Measurements from ENCODE around the gene RALGAPA1. TPM values are rescaled to one million over a fixed set of nuclear protein-coding genes. Genes with fewer than 3 reads are reported as not detected.

The RALGAPA1 gene
- total and polyA plus RNA-seq, 2 of the 13 experiments (the other 11 are each of a cell fraction or from before 2014, with no cell fraction given), result 65.0 to 89.2 TPM

GRCh38 chr14:35826218-35826951, 17.3 kb upstream of the RALGAPA1 start, which contains the start of gene BRMS1L (continued):
- peak; percentile 100 for TF ChIP-seq ZNF839 (CRISPR knock-in tag; IDR thresholded peaks at IDR 0.05; ENCODE audit: borderline replicate concordance)
- peak; percentile 85; the same call in 1 of the 2 replicates for TF ChIP-seq ZNF597 (CRISPR knock-in tag; IDR thresholded peaks at IDR 0.05)
- TF ChIP-seq ZUFSP (CRISPR knock-in tag; IDR thresholded peaks at IDR 0.05; ENCODE audit: borderline replicate concordance), result no peak
- peak; percentile 100 for TF ChIP-seq ZNF605 (CRISPR knock-in tag; IDR thresholded peaks at IDR 0.05)
- TF ChIP-seq, protein P1, sequence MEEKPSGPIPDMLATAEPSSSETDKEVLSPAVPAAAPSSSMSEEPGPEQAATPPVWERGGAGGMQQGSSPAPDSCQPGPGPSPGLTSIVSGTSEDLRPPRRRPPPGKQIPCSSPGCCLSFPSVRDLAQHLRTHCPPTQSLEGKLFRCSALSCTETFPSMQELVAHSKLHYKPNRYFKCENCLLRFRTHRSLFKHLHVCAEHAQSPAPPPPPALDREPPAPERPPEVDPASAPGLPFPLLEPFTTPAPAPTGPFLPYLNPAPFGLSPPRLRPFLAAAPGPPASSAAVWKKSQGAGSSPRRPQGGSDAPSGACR (CRISPR knock-in tag; IDR thresholded peaks at IDR 0.05), result peak; percentile 100
- TF ChIP-seq ZNF776 (CRISPR knock-in tag; IDR thresholded peaks at IDR 0.05), result peak; percentile 100
- peak; percentile 99 for TF ChIP-seq ZSCAN21 (CRISPR knock-in tag; IDR thresholded peaks at IDR 0.05; ENCODE audit: borderline replicate concordance)
- TF ChIP-seq CHD4 (IDR thresholded peaks at IDR 0.05; ENCODE audit: borderline replicate concordance, low read length), result 0 out of 2 replicates have a peak, but pooled peaks have one; percentile 77
- peak; percentile 13 for TF ChIP-seq SIX1 (CRISPR knock-in tag; IDR thresholded peaks at IDR 0.05; ENCODE audit: borderline replicate concordance)
- TF ChIP-seq, protein P2, sequence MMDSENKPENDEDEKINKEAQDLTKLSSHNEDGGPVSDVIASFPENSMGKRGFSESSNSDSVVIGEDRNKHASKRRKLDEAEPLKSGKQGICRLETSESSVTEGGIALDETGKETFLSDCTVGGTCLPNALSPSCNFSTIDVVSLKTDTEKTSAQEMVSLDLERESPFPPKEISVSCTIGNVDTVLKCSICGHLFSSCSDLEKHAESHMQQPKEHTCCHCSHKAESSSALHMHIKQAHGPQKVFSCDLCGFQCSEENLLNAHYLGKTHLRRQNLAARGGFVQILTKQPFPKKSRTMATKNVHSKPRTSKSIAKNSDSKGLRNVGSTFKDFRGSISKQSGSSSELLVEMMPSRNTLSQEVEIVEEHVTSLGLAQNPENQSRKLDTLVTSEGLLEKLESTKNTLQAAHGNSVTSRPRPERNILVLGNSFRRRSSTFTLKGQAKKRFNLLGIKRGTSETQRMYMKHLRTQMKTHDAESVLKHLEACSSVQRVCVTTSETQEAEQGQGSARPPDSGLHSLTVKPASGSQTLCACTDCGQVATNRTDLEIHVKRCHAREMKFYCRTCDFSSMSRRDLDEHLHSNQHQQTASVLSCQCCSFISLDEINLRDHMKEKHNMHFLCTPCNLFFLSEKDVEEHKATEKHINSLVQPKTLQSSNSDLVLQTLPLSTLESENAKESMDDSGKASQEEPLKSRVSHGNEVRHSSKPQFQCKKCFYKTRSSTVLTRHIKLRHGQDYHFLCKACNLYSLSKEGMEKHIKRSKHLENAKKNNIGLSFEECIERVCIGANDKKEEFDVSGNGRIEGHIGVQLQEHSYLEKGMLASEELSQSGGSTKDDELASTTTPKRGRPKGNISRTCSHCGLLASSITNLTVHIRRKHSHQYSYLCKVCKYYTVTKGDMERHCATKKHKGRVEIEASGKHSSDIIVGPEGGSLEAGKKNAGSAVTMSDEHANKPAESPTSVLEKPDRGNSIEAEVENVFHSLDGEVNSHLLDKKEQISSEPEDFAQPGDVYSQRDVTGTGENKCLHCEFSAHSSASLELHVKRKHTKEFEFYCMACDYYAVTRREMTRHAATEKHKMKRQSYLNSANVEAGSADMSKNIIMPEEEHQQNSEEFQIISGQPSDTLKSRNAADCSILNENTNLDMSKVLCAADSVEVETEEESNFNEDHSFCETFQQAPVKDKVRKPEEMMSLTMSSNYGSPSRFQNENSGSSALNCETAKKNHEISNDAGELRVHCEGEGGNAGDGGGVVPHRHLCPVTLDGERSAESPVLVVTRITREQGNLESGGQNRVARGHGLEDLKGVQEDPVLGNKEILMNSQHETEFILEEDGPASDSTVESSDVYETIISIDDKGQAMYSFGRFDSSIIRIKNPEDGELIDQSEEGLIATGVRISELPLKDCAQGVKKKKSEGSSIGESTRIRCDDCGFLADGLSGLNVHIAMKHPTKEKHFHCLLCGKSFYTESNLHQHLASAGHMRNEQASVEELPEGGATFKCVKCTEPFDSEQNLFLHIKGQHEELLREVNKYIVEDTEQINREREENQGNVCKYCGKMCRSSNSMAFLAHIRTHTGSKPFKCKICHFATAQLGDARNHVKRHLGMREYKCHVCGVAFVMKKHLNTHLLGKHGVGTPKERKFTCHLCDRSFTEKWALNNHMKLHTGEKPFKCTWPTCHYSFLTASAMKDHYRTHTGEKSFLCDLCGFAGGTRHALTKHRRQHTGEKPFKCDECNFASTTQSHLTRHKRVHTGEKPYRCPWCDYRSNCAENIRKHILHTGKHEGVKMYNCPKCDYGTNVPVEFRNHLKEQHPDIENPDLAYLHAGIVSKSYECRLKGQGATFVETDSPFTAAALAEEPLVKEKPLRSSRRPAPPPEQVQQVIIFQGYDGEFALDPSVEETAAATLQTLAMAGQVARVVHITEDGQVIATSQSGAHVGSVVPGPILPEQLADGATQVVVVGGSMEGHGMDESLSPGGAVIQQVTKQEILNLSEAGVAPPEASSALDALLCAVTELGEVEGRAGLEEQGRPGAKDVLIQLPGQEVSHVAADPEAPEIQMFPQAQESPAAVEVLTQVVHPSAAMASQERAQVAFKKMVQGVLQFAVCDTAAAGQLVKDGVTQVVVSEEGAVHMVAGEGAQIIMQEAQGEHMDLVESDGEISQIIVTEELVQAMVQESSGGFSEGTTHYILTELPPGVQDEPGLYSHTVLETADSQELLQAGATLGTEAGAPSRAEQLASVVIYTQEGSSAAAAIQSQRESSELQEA (CRISPR knock-in tag; IDR thresholded peaks at IDR 0.05; ENCODE audit: not compliant biosample characterization), result peak; percentile 100
- TF ChIP-seq, protein P3, sequence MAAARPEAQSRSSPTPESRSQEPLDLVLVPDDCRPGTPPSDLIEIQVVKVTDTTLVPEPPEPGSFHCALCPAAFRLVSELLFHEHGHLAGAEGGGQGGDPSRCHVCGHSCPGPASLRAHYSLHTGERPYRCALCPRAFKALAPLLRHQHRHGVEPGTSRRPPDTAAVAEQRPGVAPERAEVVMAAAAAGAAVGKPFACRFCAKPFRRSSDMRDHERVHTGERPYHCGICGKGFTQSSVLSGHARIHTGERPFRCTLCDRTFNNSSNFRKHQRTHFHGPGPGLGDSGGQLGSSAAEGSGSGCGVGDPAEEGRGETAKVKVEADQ (CRISPR knock-in tag; IDR thresholded peaks at IDR 0.05; ENCODE audit: borderline replicate concordance), result no peak; the same call in 1 of the 2 replicates
- peak; percentile 82; the same call in 1 of the 2 replicates for TF ChIP-seq ELF4 (CRISPR knock-in tag; IDR thresholded peaks at IDR 0.05; ENCODE audit: borderline replicate concordance)
- TF ChIP-seq, protein P4, sequence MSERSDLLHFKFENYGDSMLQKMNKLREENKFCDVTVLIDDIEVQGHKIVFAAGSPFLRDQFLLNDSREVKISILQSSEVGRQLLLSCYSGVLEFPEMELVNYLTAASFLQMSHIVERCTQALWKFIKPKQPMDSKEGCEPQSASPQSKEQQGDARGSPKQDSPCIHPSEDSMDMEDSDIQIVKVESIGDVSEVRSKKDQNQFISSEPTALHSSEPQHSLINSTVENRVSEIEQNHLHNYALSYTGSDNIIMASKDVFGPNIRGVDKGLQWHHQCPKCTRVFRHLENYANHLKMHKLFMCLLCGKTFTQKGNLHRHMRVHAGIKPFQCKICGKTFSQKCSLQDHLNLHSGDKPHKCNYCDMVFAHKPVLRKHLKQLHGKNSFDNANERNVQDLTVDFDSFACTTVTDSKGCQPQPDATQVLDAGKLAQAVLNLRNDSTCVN (CRISPR knock-in tag; IDR thresholded peaks at IDR 0.05; ENCODE audit: borderline replicate concordance), result peak; percentile 94
